ENCODE measurements around the gene APC2.
"Not testable (repeated sequence)": the region's sequence is repeated elsewhere in the genome, so short reads cannot be mapped to it uniquely, and the experiment has no call there.

Gene APC2

GRCh38 chr19:1467490-1468273 lies 17.8 kb downstream of the APC2 start:
- no peak for DNase-seq

- DNase-seq, result no peak
Observed at GRCh38 chr19:1468274-1468820, 18.4 kb downstream of the APC2 start.

- DNase-seq, result no peak
Observed at GRCh38 chr19:1468821-1469254, 18.9 kb downstream of the APC2 start.

GRCh38 chr19:1469255-1470054 lies 19.5 kb downstream of the APC2 start:
- no peak for DNase-seq

- no peak for DNase-seq
Observed at GRCh38 chr19:1470055-1470304, 20.1 kb downstream of the APC2 start.

GRCh38 chr19:1470305-1471009 lies 20.5 kb downstream of the APC2 start:
- DNase-seq, result peak; percentile 79

- DNase-seq, result peak; percentile 53
Observed at GRCh38 chr19:1471010-1471514, 21.1 kb downstream of the APC2 start.

GRCh38 chr19:1471515-1472160 lies 21.7 kb downstream of the APC2 start:
- DNase-seq, result no peak

GRCh38 chr19:1472231-1473084 lies 22.5 kb downstream of the APC2 start:
- peak; percentile 41 for DNase-seq

GRCh38 chr19:1473085-1473851 lies 23.3 kb downstream of the APC2 start:
- no peak for DNase-seq

- DNase-seq, result no peak
Observed at GRCh38 chr19:1474011-1474764, 24.3 kb downstream of the APC2 start.

GRCh38 chr19:1474765-1475351 lies 24.9 kb downstream of the APC2 start:
- DNase-seq, result no peak

GRCh38 chr19:1475751-1476437 lies 26.0 kb downstream of the APC2 start:
- no peak for DNase-seq

- not testable (repeated sequence) for DNase-seq
Observed at GRCh38 chr19:1477056-1477455, 27.1 kb downstream of the APC2 start.

GRCh38 chr19:1478934-1479707 lies 29.2 kb downstream of the APC2 start, which contains the start of gene C19orf25:
Gene C19orf25 (minus strand): TSS chr19:1479215. CDS start chr19:1478903, 312 bp downstream.
- DNase-seq, result peak; percentile 90

GRCh38 chr19:1481224-1481892 lies 31.4 kb downstream of the APC2 start:
- DNase-seq, result no peak

- DNase-seq, result peak; percentile 53
Observed at GRCh38 chr19:1481893-1482360, 32.0 kb downstream of the APC2 start.
